ENCODE results near the gene CCDC148.
"Not testable (repeated sequence)": the region's sequence is repeated elsewhere in the genome, so short reads cannot be mapped to it uniquely, and the experiment has no call there.

Gene CCDC148

DNA sequence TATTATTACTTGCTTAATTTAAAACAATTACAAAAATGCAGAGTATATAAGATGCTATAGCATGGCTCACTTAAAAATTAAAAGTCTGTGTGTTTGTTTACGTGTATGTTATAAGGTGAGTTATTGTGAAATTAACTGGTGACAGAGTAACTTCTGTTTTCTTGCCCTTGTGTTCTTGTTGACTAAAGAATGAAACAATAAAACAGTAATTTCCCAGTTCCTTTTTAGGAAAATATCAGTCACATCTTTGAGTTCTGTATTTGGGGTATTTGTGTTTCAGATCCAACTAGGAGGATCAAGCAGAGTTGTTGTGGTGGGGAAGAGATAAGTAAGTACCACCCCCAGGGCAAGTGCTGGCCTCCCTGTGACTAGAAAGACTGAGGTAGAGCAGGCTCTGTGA, 143.6 kb downstream of the CCDC148 start:
- TF ChIP-seq, protein P1, sequence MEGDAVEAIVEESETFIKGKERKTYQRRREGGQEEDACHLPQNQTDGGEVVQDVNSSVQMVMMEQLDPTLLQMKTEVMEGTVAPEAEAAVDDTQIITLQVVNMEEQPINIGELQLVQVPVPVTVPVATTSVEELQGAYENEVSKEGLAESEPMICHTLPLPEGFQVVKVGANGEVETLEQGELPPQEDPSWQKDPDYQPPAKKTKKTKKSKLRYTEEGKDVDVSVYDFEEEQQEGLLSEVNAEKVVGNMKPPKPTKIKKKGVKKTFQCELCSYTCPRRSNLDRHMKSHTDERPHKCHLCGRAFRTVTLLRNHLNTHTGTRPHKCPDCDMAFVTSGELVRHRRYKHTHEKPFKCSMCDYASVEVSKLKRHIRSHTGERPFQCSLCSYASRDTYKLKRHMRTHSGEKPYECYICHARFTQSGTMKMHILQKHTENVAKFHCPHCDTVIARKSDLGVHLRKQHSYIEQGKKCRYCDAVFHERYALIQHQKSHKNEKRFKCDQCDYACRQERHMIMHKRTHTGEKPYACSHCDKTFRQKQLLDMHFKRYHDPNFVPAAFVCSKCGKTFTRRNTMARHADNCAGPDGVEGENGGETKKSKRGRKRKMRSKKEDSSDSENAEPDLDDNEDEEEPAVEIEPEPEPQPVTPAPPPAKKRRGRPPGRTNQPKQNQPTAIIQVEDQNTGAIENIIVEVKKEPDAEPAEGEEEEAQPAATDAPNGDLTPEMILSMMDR (IDR thresholded peaks at IDR 0.05; ENCODE audit: low read depth, low read length) = no peak
- TF ChIP-seq MYC (IDR thresholded peaks at IDR 0.05; ENCODE audit: low read depth, low read length) = no peak
- TF ChIP-seq, protein P2, sequence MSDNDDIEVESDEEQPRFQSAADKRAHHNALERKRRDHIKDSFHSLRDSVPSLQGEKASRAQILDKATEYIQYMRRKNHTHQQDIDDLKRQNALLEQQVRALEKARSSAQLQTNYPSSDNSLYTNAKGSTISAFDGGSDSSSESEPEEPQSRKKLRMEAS (IDR thresholded peaks at IDR 0.05; ENCODE audit: low read depth, low read length) = no peak
- H3K4me3 ChIP-seq (ENCODE audit: low read depth, low read length) = no peak overlapping the region
- no peak for DNase-seq (ENCODE audit: low read depth)

DNA sequence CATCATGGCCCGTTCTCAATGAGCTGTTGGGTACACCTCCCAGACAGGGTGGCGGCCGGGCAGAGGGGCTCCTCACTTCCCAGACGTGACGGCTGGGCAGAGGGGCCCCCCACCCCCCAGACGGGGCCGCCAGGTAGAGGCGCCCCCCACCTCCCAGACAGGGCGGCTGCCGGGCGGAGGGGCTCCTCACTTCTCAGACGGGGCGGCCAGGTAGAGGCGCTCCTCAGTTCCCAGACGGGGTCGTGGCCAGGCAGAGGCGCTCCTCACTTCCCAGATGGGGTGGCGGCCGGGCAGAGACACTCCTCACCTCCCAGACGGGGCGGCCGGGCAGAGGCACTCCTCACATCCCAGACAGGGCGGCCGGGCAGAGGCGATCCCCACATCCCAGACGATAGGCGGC, 146.1 kb downstream of the CCDC148 start:
- not testable (repeated sequence) for H3K4me3 ChIP-seq (ENCODE audit: low read depth, low read length); DNase-seq (ENCODE audit: low read depth)

DNA sequence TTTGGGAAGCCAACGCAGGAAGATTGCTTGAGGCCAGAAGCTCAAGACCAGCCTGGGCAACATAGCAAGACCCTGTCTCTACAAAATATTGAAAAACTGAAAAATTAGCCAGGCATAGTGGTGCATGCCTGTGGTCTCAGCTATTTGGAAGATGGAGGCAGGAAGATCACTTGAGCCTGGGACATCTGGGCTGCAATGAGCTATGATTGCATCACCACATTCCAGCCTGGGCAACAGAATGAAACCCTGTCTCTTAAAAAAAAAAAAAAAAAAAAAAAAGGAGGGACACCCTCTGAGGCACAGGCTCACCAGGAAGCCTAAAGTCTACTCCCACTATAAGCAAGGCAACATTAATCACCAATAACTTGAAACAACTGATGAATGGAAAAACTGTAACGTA, 151.1 kb downstream of the CCDC148 start:
- TF ChIP-seq, protein P2 (IDR thresholded peaks at IDR 0.05; ENCODE audit: low read depth, low read length) = no peak
- TF ChIP-seq MYC (IDR thresholded peaks at IDR 0.05; ENCODE audit: low read depth, low read length) (no peak), POLR2A (IDR thresholded peaks at IDR 0.05; ENCODE audit: extremely low read depth, insufficient read length) (no peak)
- TF ChIP-seq, protein P1 (IDR thresholded peaks at IDR 0.05; ENCODE audit: low read depth, low read length) = no peak
- DNase-seq (ENCODE audit: low read depth) = no peak
- no peak overlapping the region for H3K4me3 ChIP-seq (ENCODE audit: low read depth, low read length)

DNA sequence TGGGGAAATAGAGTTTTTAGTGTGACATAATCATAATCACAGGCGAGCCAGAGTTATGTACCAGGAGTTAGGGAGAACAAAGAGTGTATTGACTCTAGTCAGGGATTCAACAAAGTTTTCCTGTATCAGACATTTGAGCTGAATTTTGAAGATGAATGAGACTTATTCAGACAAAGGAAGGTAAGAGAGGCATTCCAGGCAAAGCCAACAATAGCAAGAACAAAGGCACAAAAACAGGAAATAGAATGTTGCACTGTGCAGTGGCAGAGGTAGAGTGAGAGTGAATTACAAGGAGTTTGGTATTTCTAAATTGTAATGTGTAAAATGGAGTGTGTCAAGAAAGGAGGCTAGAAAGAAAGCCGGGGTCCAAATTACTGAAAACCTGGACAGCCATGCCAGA, 156.2 kb downstream of the CCDC148 start:
- TF ChIP-seq POLR2A (IDR thresholded peaks at IDR 0.05; ENCODE audit: extremely low read depth, insufficient read length) = no peak
- TF ChIP-seq, protein P1 (IDR thresholded peaks at IDR 0.05; ENCODE audit: low read depth, low read length) = no peak
- TF ChIP-seq, protein P2 (IDR thresholded peaks at IDR 0.05; ENCODE audit: low read depth, low read length) = no peak
- TF ChIP-seq MYC (IDR thresholded peaks at IDR 0.05; ENCODE audit: low read depth, low read length) = no peak
- no peak for DNase-seq (ENCODE audit: low read depth)
- H3K4me3 ChIP-seq (ENCODE audit: low read depth, low read length) = no peak overlapping the region

DNA sequence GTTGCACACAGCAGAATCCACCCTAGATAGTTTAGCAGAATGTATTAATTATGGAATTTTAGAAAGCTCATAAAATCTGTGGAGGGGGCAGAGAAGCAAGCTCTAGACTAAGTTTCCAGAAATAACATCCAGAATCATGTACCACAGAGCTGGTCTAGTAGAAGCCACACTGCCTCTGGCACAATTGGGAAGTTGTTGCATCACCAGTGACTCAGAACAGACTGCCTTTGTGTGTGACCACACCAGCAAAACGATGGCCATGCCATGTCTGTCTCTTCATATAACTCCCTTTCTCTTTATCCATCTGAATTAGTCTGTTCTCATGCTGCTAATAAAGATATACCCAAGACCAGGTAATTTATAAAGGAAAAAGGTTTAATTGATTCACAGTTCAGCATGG, 158.9 kb downstream of the CCDC148 start:
- H3K4me3 ChIP-seq (ENCODE audit: low read depth, low read length) = no peak overlapping the region
- TF ChIP-seq, protein P1 (IDR thresholded peaks at IDR 0.05; ENCODE audit: low read depth, low read length) = no peak
- TF ChIP-seq MYC (IDR thresholded peaks at IDR 0.05; ENCODE audit: low read depth, low read length) (no peak), POLR2A (IDR thresholded peaks at IDR 0.05; ENCODE audit: extremely low read depth, insufficient read length) (no peak)
- TF ChIP-seq, protein P2 (IDR thresholded peaks at IDR 0.05; ENCODE audit: low read depth, low read length) = no peak
- DNase-seq (ENCODE audit: low read depth) = peak; percentile 64

DNA sequence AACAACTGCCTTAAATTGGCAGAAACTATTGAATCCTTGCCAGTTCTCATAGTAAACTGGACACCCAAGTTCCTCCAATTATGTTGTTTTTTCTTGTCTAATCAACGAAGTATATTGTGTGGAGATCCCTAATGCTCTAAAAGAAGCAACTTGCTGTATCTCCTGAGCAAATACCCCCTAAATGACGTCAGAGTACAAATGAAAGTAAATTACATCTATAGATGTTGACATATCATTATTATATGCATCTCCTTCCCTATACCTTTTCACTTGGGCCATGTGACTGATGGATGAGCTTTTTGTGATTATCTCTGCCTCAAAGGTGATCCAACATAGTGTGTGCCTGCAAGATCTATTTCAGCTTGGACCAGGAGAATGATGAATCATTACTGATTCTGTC, 159.4 kb downstream of the CCDC148 start:
- DNase-seq (ENCODE audit: low read depth) = no peak
- no peak for TF ChIP-seq MYC (IDR thresholded peaks at IDR 0.05; ENCODE audit: low read depth, low read length)
- TF ChIP-seq POLR2A (IDR thresholded peaks at IDR 0.05; ENCODE audit: extremely low read depth, insufficient read length) = no peak
- TF ChIP-seq, protein P1 (IDR thresholded peaks at IDR 0.05; ENCODE audit: low read depth, low read length) = no peak
- TF ChIP-seq, protein P2 (IDR thresholded peaks at IDR 0.05; ENCODE audit: low read depth, low read length) = no peak
- H3K4me3 ChIP-seq (ENCODE audit: low read depth, low read length) = no peak overlapping the region

Measured in NB4 (cell line).